ENCODE measurements around the gene CUL9. TPM values are rescaled to one million over a fixed set of nuclear protein-coding genes. Genes with fewer than 3 reads are reported as not detected.

CUL9 gene
- total RNA-seq, 1 donor from 2014 or later: 37.5 TPM

- Mint-ChIP-seq H3K27ac (ENCODE audit: unreplicated experiment) (no peak overlapping the region), H3K27me3 (ENCODE audit: low read depth) (no peaks in the 10 kb centered on the region), H3K4me1 (no peaks in the 10 kb centered on the region), H3K36me3 (ENCODE audit: low read depth) (no peaks in the 10 kb centered on the region), H3K4me3 (no peak overlapping the region), H3K9me3 (no peaks in the 10 kb centered on the region)
- DNase-seq (ENCODE audit: low read depth, low spot score): no peak
- TF ChIP-seq, protein P1, sequence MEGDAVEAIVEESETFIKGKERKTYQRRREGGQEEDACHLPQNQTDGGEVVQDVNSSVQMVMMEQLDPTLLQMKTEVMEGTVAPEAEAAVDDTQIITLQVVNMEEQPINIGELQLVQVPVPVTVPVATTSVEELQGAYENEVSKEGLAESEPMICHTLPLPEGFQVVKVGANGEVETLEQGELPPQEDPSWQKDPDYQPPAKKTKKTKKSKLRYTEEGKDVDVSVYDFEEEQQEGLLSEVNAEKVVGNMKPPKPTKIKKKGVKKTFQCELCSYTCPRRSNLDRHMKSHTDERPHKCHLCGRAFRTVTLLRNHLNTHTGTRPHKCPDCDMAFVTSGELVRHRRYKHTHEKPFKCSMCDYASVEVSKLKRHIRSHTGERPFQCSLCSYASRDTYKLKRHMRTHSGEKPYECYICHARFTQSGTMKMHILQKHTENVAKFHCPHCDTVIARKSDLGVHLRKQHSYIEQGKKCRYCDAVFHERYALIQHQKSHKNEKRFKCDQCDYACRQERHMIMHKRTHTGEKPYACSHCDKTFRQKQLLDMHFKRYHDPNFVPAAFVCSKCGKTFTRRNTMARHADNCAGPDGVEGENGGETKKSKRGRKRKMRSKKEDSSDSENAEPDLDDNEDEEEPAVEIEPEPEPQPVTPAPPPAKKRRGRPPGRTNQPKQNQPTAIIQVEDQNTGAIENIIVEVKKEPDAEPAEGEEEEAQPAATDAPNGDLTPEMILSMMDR (conservative IDR thresholded peaks at IDR 0.05): no peak
Measured at GRCh38 chr6:43257367-43258145, 75.6 kb downstream of the CUL9 start.

GRCh38 chr6:43258180-43258579, 76.2 kb downstream of the CUL9 start:
- no peak overlapping the region for H3K27ac Mint-ChIP-seq (ENCODE audit: unreplicated experiment)

GRCh38 chr6:43258807-43259686, 77.1 kb downstream of the CUL9 start:
- Mint-ChIP-seq H3K4me3 (no peak overlapping the region), H3K27ac (ENCODE audit: unreplicated experiment) (no peak overlapping the region), H3K27me3 (ENCODE audit: low read depth) (no peaks in the 10 kb centered on the region), H3K9me3 (no peaks in the 10 kb centered on the region), H3K4me1 (no peaks in the 10 kb centered on the region), H3K36me3 (ENCODE audit: low read depth) (no peaks in the 10 kb centered on the region)
- no peak for DNase-seq (ENCODE audit: low read depth, low spot score)
- TF ChIP-seq, protein P1 (conservative IDR thresholded peaks at IDR 0.05): no peak

More at GRCh38 chr6:43258180-43258579, 76.2 kb downstream of the CUL9 start:
- H3K4me1 Mint-ChIP-seq: no peaks in the 10 kb centered on the region
- no peak overlapping the region for H3K4me3 Mint-ChIP-seq
- H3K9me3 Mint-ChIP-seq: no peaks in the 10 kb centered on the region
- no peak for DNase-seq (ENCODE audit: low read depth, low spot score)
- no peaks in the 10 kb centered on the region for H3K27me3 Mint-ChIP-seq (ENCODE audit: low read depth)
- H3K36me3 Mint-ChIP-seq (ENCODE audit: low read depth): no peaks in the 10 kb centered on the region
- TF ChIP-seq, protein P1 (conservative IDR thresholded peaks at IDR 0.05): no peak

DNA sequence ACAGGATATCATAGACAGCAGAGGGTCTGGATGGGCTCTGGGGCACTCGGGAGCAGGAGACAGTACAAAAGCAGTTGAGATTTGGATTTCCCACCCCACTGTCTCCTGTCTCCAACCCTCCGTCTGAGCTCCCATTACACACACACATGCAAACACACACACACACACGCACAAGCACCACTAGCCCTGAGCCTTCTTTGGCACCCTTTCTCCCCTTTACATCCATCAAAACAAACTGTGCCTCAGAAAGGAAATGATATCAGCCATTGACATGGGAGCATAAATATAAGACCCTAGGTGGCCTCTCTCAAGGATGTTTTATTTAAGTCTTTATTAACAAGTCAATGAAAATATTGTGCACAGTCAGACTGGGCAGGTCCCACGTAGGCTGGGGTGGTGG, 78.8 kb downstream of the CUL9 start:
- no peaks in the 10 kb centered on the region for H3K9me3 Mint-ChIP-seq
- TF ChIP-seq, protein P1 (conservative IDR thresholded peaks at IDR 0.05): no peak
- no peak for DNase-seq (ENCODE audit: low read depth, low spot score)
- no peaks in the 10 kb centered on the region for H3K36me3 Mint-ChIP-seq (ENCODE audit: low read depth)
- H3K27ac Mint-ChIP-seq (ENCODE audit: unreplicated experiment): no peak overlapping the region
- H3K4me1 Mint-ChIP-seq: no peaks in the 10 kb centered on the region
- no peak overlapping the region for H3K4me3 Mint-ChIP-seq
- no peaks in the 10 kb centered on the region for H3K27me3 Mint-ChIP-seq (ENCODE audit: low read depth)

- H3K27ac Mint-ChIP-seq (ENCODE audit: unreplicated experiment): no peak overlapping the region
- no peak overlapping the region for H3K4me3 Mint-ChIP-seq
- H3K9me3 Mint-ChIP-seq: no peaks in the 10 kb centered on the region
- no peaks in the 10 kb centered on the region for H3K4me1 Mint-ChIP-seq
- DNase-seq (ENCODE audit: low read depth, low spot score): no peak
- TF ChIP-seq, protein P1 (conservative IDR thresholded peaks at IDR 0.05): no peak
- H3K36me3 Mint-ChIP-seq (ENCODE audit: low read depth): no peaks in the 10 kb centered on the region
- no peaks in the 10 kb centered on the region for H3K27me3 Mint-ChIP-seq (ENCODE audit: low read depth)
Measured at GRCh38 chr6:43261198-43261597, 79.2 kb downstream of the CUL9 start.

Data from neural crest cell (in vitro differentiated cells).